Liver (tissue), 9 donors: ENCODE data around the gene DSCAML1. TPM values are rescaled to one million over a fixed set of nuclear protein-coding genes. Genes with fewer than 3 reads are reported as not detected.

Experiments
- DNase-seq: peaks from one replicate; pipeline ENCODE4 v3.0.0-alpha.2; 2017; ENCODE audit warnings: low spot score
- H3K27ac ChIP-seq, 2 donors: one replicate each; pipeline ENCODE4 v1.7.0; 2013; ENCODE audit warnings: inconsistent platforms in 2 of 2, low read length in 2 of 2, control low read depth in 1 of 2, low read depth in 1 of 2, mild to moderate bottlenecking in 1 of 2
- H3K27me3 ChIP-seq, 4 donors: one replicate each; pipeline versions ENCODE4 v1.6.1 to v1.7.0; 2013; ENCODE audit warnings: low read length in 3 of 4, inconsistent platforms in 1 of 4, mild to moderate bottlenecking in 1 of 4, moderate library complexity in 1 of 4; ENCODE audit not compliant: control insufficient read depth in 4 of 4, insufficient read depth in 4 of 4
- H3K36me3 ChIP-seq, 4 donors: one replicate each; pipeline versions ENCODE4 v1.6.1 to v1.7.0; 2013; ENCODE audit warnings: low read length in 3 of 4, mild to moderate bottlenecking in 3 of 4, low read depth in 1 of 4, moderate library complexity in 1 of 4; ENCODE audit not compliant: control insufficient read depth in 4 of 4, insufficient read depth in 3 of 4
- H3K4me1 ChIP-seq, 4 donors: one replicate each; pipeline versions ENCODE4 v1.6.1 to v1.7.0; 2013; ENCODE audit warnings: low read length in 3 of 4, mild to moderate bottlenecking in 3 of 4, moderate library complexity in 1 of 4; ENCODE audit not compliant: control insufficient read depth in 4 of 4, insufficient read depth in 4 of 4
- H3K4me3 ChIP-seq, 3 donors: one replicate each; pipeline versions ENCODE4 v1.6.1 to v1.7.0; 2013; ENCODE audit warnings: low read length in 3 of 3, control low read depth in 1 of 3, low read depth in 1 of 3, mild to moderate bottlenecking in 1 of 3
- H3K9ac ChIP-seq, 2 donors: one replicate each; pipeline ENCODE4 v1.7.0; 2013; ENCODE audit warnings: low read length in 2 of 2, mild to moderate bottlenecking in 2 of 2, moderate library complexity in 2 of 2, control low read depth in 1 of 2, low read depth in 1 of 2
- H3K9me3 ChIP-seq, 4 donors: one replicate each; pipeline versions ENCODE4 v1.6.1 to v1.7.0; 2013; ENCODE audit warnings: low read length in 3 of 4; ENCODE audit not compliant: control insufficient read depth in 4 of 4
- CTCF ChIP-seq: fragments of 150-350 bp; IDR thresholded peaks from 2 replicates; pipeline ENCODE4 v1.5.1; 2017; ENCODE audit warnings: improper control_type of control experiment, low read depth, low read length; ENCODE audit not compliant: missing input control
- EGR1 ChIP-seq, 2 donors: IDR thresholded peaks; 2 replicates each; pipeline ENCODE4 v1.6.1; 2016 to 2018; ENCODE audit warnings: antibody characterized with exemption in 2 of 2, low read depth in 2 of 2
- FOXA1 ChIP-seq: IDR thresholded peaks from 2 replicates; pipeline ENCODE4 v1.6.1; 2016; ENCODE audit warnings: antibody characterized with exemption
- FOXA2 ChIP-seq: IDR thresholded peaks from 2 replicates; pipeline ENCODE4 v1.6.1; 2016; ENCODE audit warnings: antibody characterized with exemption
- GABPA ChIP-seq, 2 donors: IDR thresholded peaks in 1 of 2; conservative IDR thresholded peaks in 1 of 2; 2 replicates each; pipeline ENCODE4 v1.6.1; 2016; ENCODE audit warnings: antibody characterized with exemption in 2 of 2, mild to moderate bottlenecking in 1 of 2, moderate library complexity in 1 of 2
- HNF4A ChIP-seq, 2 donors: conservative IDR thresholded peaks; 2 replicates each; pipeline ENCODE4 v1.6.1; 2016; ENCODE audit warnings: antibody characterized with exemption in 2 of 2, mild to moderate bottlenecking in 2 of 2
- HNF4G ChIP-seq: IDR thresholded peaks from 2 replicates; pipeline ENCODE4 v1.6.1; 2016; ENCODE audit warnings: antibody characterized with exemption
- JUND ChIP-seq, 2 donors: IDR thresholded peaks; 2 replicates each; pipeline ENCODE4 v1.6.1; 2016; ENCODE audit warnings: antibody characterized with exemption in 2 of 2
- MAX ChIP-seq: IDR thresholded peaks from 2 replicates; pipeline ENCODE4 v1.6.1; 2016; ENCODE audit warnings: antibody characterized with exemption
- NR2F2 ChIP-seq: IDR thresholded peaks from 2 replicates; pipeline ENCODE4 v1.6.1; 2016; ENCODE audit warnings: antibody characterized with exemption
- RAD21 ChIP-seq, 2 donors: IDR thresholded peaks; 2 replicates each; pipeline ENCODE4 v1.6.1; 2016; ENCODE audit warnings: antibody characterized with exemption in 2 of 2, mild to moderate bottlenecking in 2 of 2
- SP1 ChIP-seq: IDR thresholded peaks from 2 replicates; pipeline ENCODE4 v1.6.1; 2018; ENCODE audit warnings: antibody characterized with exemption, mild to moderate bottlenecking
- TAF1 ChIP-seq: conservative IDR thresholded peaks from 2 replicates; pipeline ENCODE4 v1.6.1; 2016; ENCODE audit warnings: antibody characterized with exemption, mild to moderate bottlenecking
- YY1 ChIP-seq: IDR thresholded peaks from 2 replicates; pipeline ENCODE4 v1.6.1; 2016; ENCODE audit warnings: antibody characterized with exemption, mild to moderate bottlenecking
- ZBTB33 ChIP-seq: IDR thresholded peaks from 2 replicates; pipeline ENCODE4 v1.6.1; 2016; ENCODE audit warnings: antibody characterized with exemption
- WGBS: extraction: QIAGEN DNeasy Blood & Tissue Kit; methylation state at CpG from one replicate; pipeline ENCODE4 v1.1.7; 2013; 5-methylcytosine and 5-hydroxymethylcytosine counted together
- polyA plus RNA-seq, 2 donors: library from polyadenylated mRNA; stranded (reverse) in 1 of 2; unstranded in 1 of 2; fragments of 200-250 nt in 1 of 2; fragments of >200 nt in 1 of 2; fragmentation: Nextera tagmentation in 1 of 2; extraction: Ambion mirVana in 1 of 2; gene quantifications; one replicate each; pipeline versions ENCODE4 v1.2.1 to v1.2.3, GENCODE V29; 2013 to 2015
- total RNA-seq, 2 donors: library from RNA; depleted of rRNA; stranded (reverse); fragments of >200 nt; gene quantifications; one replicate each; pipeline ENCODE4 v1.2.3, GENCODE V29; 2014
- donor health status: healthy.
- donor health status: healthy.
- donor health status: healthy.
- donor health status: healthy.
- donor health status: healthy.

DSCAML1 gene
- total and polyA plus RNA-seq, 4 donors = 0.07 to 0.42 (median 0.20) TPM

GRCh38 chr11:117623831-117624271 lies 173.2 kb downstream of the DSCAML1 start:
- peaks cover 0 to 9% (median 1%) of the 10 kb centered on the region in 4 donors for H3K9me3 ChIP-seq
- 86% methylated on average over 2 of the region's 2 CpGs for whole genome bisulfite sequencing
- no peaks in the 10 kb centered on the region for H3K4me1 ChIP-seq
- no peak for DNase-seq
- H3K9ac ChIP-seq = no peak overlapping the region
- no peaks in the 10 kb centered on the region for H3K27me3 ChIP-seq
- no peak overlapping the region for H3K4me3 ChIP-seq
- H3K36me3 ChIP-seq = no peaks in the 10 kb centered on the region
- H3K27ac ChIP-seq = no peak overlapping the region
- no peak for TF ChIP-seq CTCF
- no peak for TF ChIP-seq SP1
- no peak for TF ChIP-seq RAD21 (IDR thresholded peaks at IDR 0.05)
- TF ChIP-seq NR2F2 = no peak
- TF ChIP-seq JUND (IDR thresholded peaks at IDR 0.05) = no peak
- no peak for TF ChIP-seq TAF1
- no peak for TF ChIP-seq HNF4A (conservative IDR thresholded peaks at IDR 0.05)
- no peak for TF ChIP-seq MAX
- no peak for TF ChIP-seq HNF4G
- no peak for TF ChIP-seq ZBTB33
- TF ChIP-seq FOXA1 = no peak
- no peak for TF ChIP-seq YY1
- no peak for TF ChIP-seq GABPA (IDR thresholded peaks at IDR 0.05 in 1 of 2, conservative IDR thresholded peaks at IDR 0.05 in 1 of 2)
- TF ChIP-seq EGR1 (IDR thresholded peaks at IDR 0.05; ENCODE audit: low read depth in 2 of 2) = no peak
- TF ChIP-seq FOXA2 = no peak

GRCh38 chr11:117621226-117621625 lies 175.8 kb downstream of the DSCAML1 start:
- Histone ChIP-seq H3K27ac (no peak overlapping the region), H3K9ac (no peak overlapping the region), H3K36me3 (no peaks in the 10 kb centered on the region), H3K4me1 (no peaks in the 10 kb centered on the region), H3K4me3 (no peak overlapping the region), H3K9me3 (peaks cover 0 to 9% (median 1%) of the 10 kb centered on the region in 4 donors), H3K27me3 (no peaks in the 10 kb centered on the region)
- peak; percentile 21 for TF ChIP-seq CTCF
- no peak for TF ChIP-seq MAX
- DNase-seq = no peak
